Osteoblast (primary cell): Measurements from ENCODE around the gene BCL11B. TPM values are rescaled to one million over a fixed set of nuclear protein-coding genes. Genes with fewer than 3 reads are reported as not detected.

Experiments
- DNase-seq: peaks from one replicate; pipeline ENCODE4 v3.0.0; 2011; ENCODE audit warnings: low spot score, mixed read lengths; ENCODE audit not compliant: insufficient read length; ENCODE audit errors: missing footprints
- H2AFZ ChIP-seq: 2 replicates; pipeline ENCODE4 v1.6.0; 2011; ENCODE audit warnings: mild to moderate bottlenecking, low read length
- H3K27ac ChIP-seq: 2 replicates; pipeline ENCODE4 v1.5.1; 2011; ENCODE audit warnings: mild to moderate bottlenecking, low read depth, low read length, moderate library complexity
- H3K27me3 ChIP-seq: 2 replicates; pipeline ENCODE4 v1.6.0; 2012; ENCODE audit warnings: mild to moderate bottlenecking, control low read depth, inconsistent platforms, low read length, moderate library complexity; ENCODE audit not compliant: insufficient read depth
- H3K36me3 ChIP-seq: 2 replicates; pipeline ENCODE4 v1.5.1; 2011; ENCODE audit warnings: mild to moderate bottlenecking, low read length, control low read depth, moderate library complexity; ENCODE audit not compliant: insufficient read depth
- H3K4me1 ChIP-seq: 2 replicates; pipeline ENCODE4 v1.5.1; 2011; ENCODE audit warnings: mild to moderate bottlenecking, low read length, control low read depth, moderate library complexity; ENCODE audit not compliant: insufficient read depth
- H3K4me2 ChIP-seq: 2 replicates; pipeline ENCODE4 v1.6.0; 2011; ENCODE audit warnings: mild to moderate bottlenecking, low read length; ENCODE audit not compliant: insufficient read depth
- H3K4me3 ChIP-seq: fragments of 200-600 bp; sonication (generic); 3 replicates; pipeline ENCODE4 v1.5.1; 2012; ENCODE audit warnings: mild to moderate bottlenecking, low read length, inconsistent platforms; ENCODE audit not compliant: insufficient read depth
- H3K79me2 ChIP-seq: 2 replicates; pipeline ENCODE4 v1.6.0; 2012; ENCODE audit warnings: mild to moderate bottlenecking, low read length, control low read depth, inconsistent platforms; ENCODE audit not compliant: insufficient read depth
- H3K9me3 ChIP-seq: 2 replicates; pipeline ENCODE4 v1.5.1; 2011; ENCODE audit warnings: low read depth, low read length, control low read depth
- H4K20me1 ChIP-seq: 2 replicates; pipeline ENCODE4 v1.6.0; 2012; ENCODE audit warnings: mild to moderate bottlenecking, low read length, control low read depth; ENCODE audit not compliant: insufficient read depth
- total RNA-seq: library from RNA; depleted of rRNA; stranded (reverse); fragments of >200 nt; gene quantifications from 2 replicates; pipeline ENCODE4 v1.2.3, GENCODE V29; 2012
- TF ChIP-seq, protein P1 (sequence below): IDR thresholded peaks from 2 replicates; pipeline ENCODE4 v1.5.1; 2011; ENCODE audit warnings: mild to moderate bottlenecking, low read depth, low read length, moderate library complexity; ENCODE audit errors: extremely low read depth

Gene BCL11B
- total RNA-seq, 1 donor, result 0.36 TPM

DNA sequence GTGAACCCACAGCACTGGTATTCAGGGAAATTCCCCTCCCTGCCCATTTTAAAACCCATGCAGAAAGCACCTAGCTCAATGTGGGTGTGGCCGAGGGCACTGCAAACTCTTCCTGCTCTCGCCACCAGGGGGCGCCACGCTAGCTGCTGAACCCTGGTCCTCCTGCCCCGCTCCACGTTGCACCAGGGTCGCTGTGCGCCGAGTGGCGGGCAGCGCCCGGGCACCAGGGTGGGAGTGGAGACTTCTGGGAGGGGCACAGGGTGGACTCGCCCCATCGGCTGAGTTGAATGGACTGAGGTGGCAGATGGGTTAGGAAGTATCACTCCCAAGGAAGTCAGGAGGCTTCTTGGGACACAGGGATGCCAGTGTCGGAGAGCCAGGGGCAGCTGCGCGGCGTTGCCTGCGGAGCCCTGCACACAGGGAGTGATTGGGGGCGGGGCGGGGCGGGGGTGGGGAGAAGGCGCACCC is 48.1 kb upstream of the BCL11B start:
- no peaks in the 10 kb centered on the region for H4K20me1 ChIP-seq
- H3K36me3 ChIP-seq, result no peaks in the 10 kb centered on the region
- DNase-seq, result peak; percentile 92
- no peak overlapping the region for H3K4me3 ChIP-seq
- no peaks in the 10 kb centered on the region for H3K79me2 ChIP-seq
- no peak overlapping the region for H3K4me2 ChIP-seq
- H2AFZ ChIP-seq, result no peak overlapping the region
- TF ChIP-seq, protein P1, sequence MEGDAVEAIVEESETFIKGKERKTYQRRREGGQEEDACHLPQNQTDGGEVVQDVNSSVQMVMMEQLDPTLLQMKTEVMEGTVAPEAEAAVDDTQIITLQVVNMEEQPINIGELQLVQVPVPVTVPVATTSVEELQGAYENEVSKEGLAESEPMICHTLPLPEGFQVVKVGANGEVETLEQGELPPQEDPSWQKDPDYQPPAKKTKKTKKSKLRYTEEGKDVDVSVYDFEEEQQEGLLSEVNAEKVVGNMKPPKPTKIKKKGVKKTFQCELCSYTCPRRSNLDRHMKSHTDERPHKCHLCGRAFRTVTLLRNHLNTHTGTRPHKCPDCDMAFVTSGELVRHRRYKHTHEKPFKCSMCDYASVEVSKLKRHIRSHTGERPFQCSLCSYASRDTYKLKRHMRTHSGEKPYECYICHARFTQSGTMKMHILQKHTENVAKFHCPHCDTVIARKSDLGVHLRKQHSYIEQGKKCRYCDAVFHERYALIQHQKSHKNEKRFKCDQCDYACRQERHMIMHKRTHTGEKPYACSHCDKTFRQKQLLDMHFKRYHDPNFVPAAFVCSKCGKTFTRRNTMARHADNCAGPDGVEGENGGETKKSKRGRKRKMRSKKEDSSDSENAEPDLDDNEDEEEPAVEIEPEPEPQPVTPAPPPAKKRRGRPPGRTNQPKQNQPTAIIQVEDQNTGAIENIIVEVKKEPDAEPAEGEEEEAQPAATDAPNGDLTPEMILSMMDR, result peak; percentile 78
- H3K27ac ChIP-seq, result no peak overlapping the region
- H3K4me1 ChIP-seq, result no peaks in the 10 kb centered on the region
- no peaks in the 10 kb centered on the region for H3K9me3 ChIP-seq
- no peaks in the 10 kb centered on the region for H3K27me3 ChIP-seq

DNA sequence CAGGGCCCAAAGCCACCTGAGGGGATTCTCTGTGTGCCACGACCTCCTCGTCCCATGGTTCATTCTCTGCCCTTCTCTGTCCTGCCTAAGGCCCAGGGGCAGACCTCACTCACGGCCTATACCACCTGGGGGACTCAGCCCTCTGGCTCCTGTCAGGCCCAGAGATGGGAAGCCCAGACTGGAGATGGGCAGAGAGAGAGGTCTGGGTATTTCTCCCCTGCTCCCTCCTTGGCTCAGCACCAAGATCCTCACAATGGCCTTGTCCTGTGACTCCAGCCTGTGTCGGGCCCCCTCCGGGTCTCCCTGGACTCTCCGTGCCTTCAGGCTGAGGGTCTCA is 46.9 kb upstream of the BCL11B start:
- Histone ChIP-seq H3K27ac (no peak overlapping the region), H2AFZ (no peak overlapping the region), H3K4me2 (no peak overlapping the region), H3K4me1 (no peaks in the 10 kb centered on the region), H3K9me3 (no peaks in the 10 kb centered on the region), H3K27me3 (no peaks in the 10 kb centered on the region), H4K20me1 (no peaks in the 10 kb centered on the region), H3K36me3 (no peaks in the 10 kb centered on the region), H3K79me2 (no peaks in the 10 kb centered on the region), H3K4me3 (no peak overlapping the region)
- no peak for DNase-seq
- TF ChIP-seq, protein P1, result no peak

DNA sequence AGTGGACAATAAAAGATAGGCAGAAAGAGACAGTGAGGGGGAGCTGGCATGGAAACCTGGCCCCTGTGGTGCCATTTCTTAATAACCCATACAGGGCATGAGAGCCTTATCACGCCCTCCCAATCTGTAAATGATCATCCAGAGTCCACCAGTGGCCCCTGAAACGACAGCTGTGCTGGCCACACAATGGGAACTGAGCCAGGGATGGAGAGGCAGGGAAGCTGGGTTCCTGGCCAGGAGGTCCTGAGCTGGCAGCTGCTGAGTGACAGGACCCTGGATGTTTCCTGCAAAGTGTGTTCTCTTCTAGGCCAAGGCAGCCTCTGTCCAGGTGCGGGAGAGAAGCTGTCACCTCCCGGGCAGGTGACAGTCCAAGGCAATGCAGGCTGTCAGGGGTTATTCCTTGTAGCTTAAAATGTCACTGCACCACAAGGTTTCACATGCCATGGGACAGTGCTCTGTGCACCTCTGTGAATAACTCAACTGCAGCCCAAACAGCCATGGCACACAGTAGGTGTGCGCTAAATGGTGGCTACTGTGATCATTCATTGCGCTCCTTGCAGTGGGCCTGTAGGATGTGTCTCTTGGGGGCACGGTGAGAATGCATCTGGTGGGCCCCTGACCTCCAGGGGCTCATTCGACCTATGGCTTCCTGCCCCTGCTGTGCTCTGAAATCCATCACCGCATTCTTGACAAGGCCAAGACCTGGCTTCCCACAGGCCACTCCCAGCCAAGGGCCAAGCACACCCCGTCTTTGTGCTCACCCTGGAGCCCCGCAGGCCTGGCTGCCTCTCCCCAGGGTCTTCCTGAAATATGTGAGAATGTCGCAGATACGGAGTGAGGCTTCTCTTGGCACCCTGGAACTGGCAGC is 46.3 kb upstream of the BCL11B start:
- H3K9me3 ChIP-seq, result no peaks in the 10 kb centered on the region
- TF ChIP-seq, protein P1, result no peak
- H3K4me3 ChIP-seq, result no peak overlapping the region
- H3K4me2 ChIP-seq, result no peak overlapping the region
- no peak for DNase-seq
- H3K27me3 ChIP-seq, result no peaks in the 10 kb centered on the region
- H3K79me2 ChIP-seq, result no peaks in the 10 kb centered on the region
- no peak overlapping the region for H3K27ac ChIP-seq
- H4K20me1 ChIP-seq, result no peaks in the 10 kb centered on the region
- H3K36me3 ChIP-seq, result no peaks in the 10 kb centered on the region
- no peak overlapping the region for H2AFZ ChIP-seq
- H3K4me1 ChIP-seq, result no peaks in the 10 kb centered on the region

DNA sequence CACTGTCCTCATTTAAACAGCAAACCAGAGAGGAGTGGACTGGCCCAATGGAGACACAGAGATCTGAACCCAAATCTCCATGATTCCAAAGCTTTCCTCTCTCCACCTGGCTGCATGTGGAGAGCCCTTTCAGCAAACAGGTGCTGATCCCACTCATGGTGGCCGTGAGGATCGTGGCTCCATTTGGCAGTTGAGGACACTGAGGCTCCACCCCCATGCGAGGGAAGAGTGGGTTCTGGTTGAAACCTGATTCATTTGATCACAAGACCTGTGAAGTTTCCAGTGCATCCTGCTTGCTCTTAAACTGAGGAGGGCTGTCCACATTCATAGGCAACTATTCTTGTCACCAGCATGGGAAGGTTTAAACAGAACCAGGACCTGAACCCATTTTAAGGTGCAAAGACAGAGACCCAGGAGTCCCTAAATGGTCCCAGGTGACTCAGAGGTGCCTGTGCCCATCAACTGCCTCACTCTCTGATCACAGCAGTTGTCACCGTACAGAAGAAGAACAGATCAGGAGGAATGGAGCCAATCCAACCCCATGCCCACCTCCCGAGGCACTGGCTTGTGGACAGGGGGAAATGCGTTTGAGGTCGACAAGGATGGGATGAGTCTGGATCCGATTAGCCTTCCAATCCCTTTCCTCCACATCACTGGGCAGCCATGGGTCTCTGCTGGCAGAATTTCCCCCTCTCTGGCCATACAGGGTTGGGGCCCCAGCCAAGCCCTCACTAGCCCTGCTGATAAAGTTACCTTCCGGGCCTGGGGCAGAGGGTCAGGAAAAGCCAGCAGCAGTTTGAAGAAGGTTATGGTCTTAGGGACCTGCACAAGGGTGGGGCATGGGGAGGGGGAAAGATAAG is 45.5 kb upstream of the BCL11B start:
- H4K20me1 ChIP-seq, result no peaks in the 10 kb centered on the region
- H3K27ac ChIP-seq, result no peak overlapping the region
- H3K4me3 ChIP-seq, result no peak overlapping the region
- no peaks in the 10 kb centered on the region for H3K9me3 ChIP-seq
- H3K4me1 ChIP-seq, result no peaks in the 10 kb centered on the region
- H2AFZ ChIP-seq, result no peak overlapping the region
- H3K36me3 ChIP-seq, result no peaks in the 10 kb centered on the region
- TF ChIP-seq, protein P1, result no peak
- no peak for DNase-seq
- no peak overlapping the region for H3K4me2 ChIP-seq
- H3K27me3 ChIP-seq, result no peaks in the 10 kb centered on the region
- H3K79me2 ChIP-seq, result no peaks in the 10 kb centered on the region
